ENCODE measurements around the gene CTU1. TPM values are rescaled to one million over a fixed set of nuclear protein-coding genes. Genes with fewer than 3 reads are reported as not detected.

CTU1 gene
- total RNA-seq, 1 experiment from 2014 or later, result 8.6 TPM

GRCh38 chr19:51089786-51090185 is 18.4 kb downstream of the CTU1 start:
- no peaks in the 10 kb centered on the region for H3K27me3 Mint-ChIP-seq (ENCODE audit: low read depth)
- ATAC-seq (no peak), DNase-seq (ENCODE audit: low spot score) (no peak)
- H3K36me3 Mint-ChIP-seq, result no peaks in the 10 kb centered on the region
- no peak overlapping the region for H3K27ac Mint-ChIP-seq
- CTCF ChIA-PET, result interaction anchor here (8.2 kb wide), 1 partner anchor 70 kb away, joined by 347 read pairs; the partner anchor contains the start of gene KLK10
- no peaks in the 10 kb centered on the region for H3K9me3 Mint-ChIP-seq
- H3K4me1 Mint-ChIP-seq, result peaks cover 30% of the 10 kb centered on the region
- POLR2A ChIA-PET, result no interaction called here
- no peak for TF ChIP-seq FOXK1 (CRISPR knock-in tag; IDR thresholded peaks at IDR 0.05)
- TF ChIP-seq TEAD1 (CRISPR knock-in tag; IDR thresholded peaks at IDR 0.05), result no peak
- no peak for TF ChIP-seq ZNF396 (CRISPR knock-in tag; IDR thresholded peaks at IDR 0.05; ENCODE audit: borderline replicate concordance)
- no peak for TF ChIP-seq E2F1 (CRISPR knock-in tag; IDR thresholded peaks at IDR 0.05)
- TF ChIP-seq ZNF317 (CRISPR knock-in tag; IDR thresholded peaks at IDR 0.05; ENCODE audit: borderline replicate concordance, low read depth), result no peak
- no peak for TF ChIP-seq ZNF671 (CRISPR knock-in tag; IDR thresholded peaks at IDR 0.05)
- TF ChIP-seq JAZF1 (CRISPR knock-in tag; IDR thresholded peaks at IDR 0.05), result no peak
- TF ChIP-seq CBFB (CRISPR knock-in tag; IDR thresholded peaks at IDR 0.05; ENCODE audit: low read depth), result no peak
- H3K4me3 Mint-ChIP-seq, result no peak overlapping the region

GRCh38 chr19:51086153-51086850 is 21.9 kb downstream of the CTU1 start:
- TF ChIP-seq USF2 (CRISPR knock-in tag; IDR thresholded peaks at IDR 0.05), result peak; percentile 60
- TF ChIP-seq ARID4B (CRISPR knock-in tag; IDR thresholded peaks at IDR 0.05; ENCODE audit: borderline replicate concordance), result no peak
- no peak for TF ChIP-seq JUN (CRISPR knock-in tag; IDR thresholded peaks at IDR 0.05)
- no peak for TF ChIP-seq RORB (CRISPR knock-in tag; IDR thresholded peaks at IDR 0.05)
- no peak for TF ChIP-seq NFATC4 (CRISPR knock-in tag; IDR thresholded peaks at IDR 0.05)
- DNase-seq (ENCODE audit: low spot score) (no peak), ATAC-seq (no peak)
- no peaks in the 10 kb centered on the region for H3K36me3 Mint-ChIP-seq
- H3K4me1 Mint-ChIP-seq, result peaks cover 20% of the 10 kb centered on the region
- POLR2A ChIA-PET, result interaction anchor here (1.2 kb wide), 1 partner anchor 65 kb away, joined by 4 read pairs; no protein-coding TSS in a partner anchor
- no peak overlapping the region for H3K4me3 Mint-ChIP-seq
- no peaks in the 10 kb centered on the region for H3K27me3 Mint-ChIP-seq (ENCODE audit: low read depth)
- no peaks in the 10 kb centered on the region for H3K9me3 Mint-ChIP-seq
- CTCF ChIA-PET, result interaction anchor here (0.8 to 2.5 kb wide), 9 partner anchors 8 to 165 kb away, joined by 3 to 19 read pairs (median 4); partner anchors contain the start of gene KLK13
- H3K27ac Mint-ChIP-seq, result 0 out of 2 replicates have a peak overlapping the region, but pooled peaks have one; percentile 63

DNA sequence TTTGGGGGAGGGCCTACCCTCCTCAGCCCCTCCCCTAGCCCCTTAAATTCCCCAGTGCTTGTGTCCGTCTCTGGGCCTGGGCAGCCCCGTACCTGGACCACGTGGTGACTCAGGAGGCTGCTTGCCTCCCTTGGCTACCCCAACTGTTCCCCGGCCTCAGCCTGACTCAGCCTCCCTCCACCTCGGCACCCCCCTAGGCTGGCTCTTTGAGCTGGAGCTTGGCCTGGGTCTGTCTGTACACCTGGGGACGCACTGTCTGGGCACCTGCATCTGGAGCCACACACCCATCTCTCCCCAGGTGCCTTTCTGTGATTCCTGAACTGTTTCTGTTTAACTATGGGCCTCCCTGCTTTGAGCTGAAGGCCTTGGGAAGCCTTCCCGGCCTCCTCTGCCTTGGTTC is 23.7 kb downstream of the CTU1 start:
- DNase-seq (ENCODE audit: low spot score) (no peak), ATAC-seq (no peak)
- H3K4me1 Mint-ChIP-seq, result peaks cover 20% of the 10 kb centered on the region
- no peak overlapping the region for H3K27ac Mint-ChIP-seq
- ChIA-PET POLR2A (no interaction called here), CTCF (interaction anchor here (0.6 to 1.1 kb wide), 3 partner anchors 10 to 63 kb away, joined by 3 to 6 read pairs (median 4); no protein-coding TSS in a partner anchor)
- no peaks in the 10 kb centered on the region for H3K9me3 Mint-ChIP-seq
- no peaks in the 10 kb centered on the region for H3K27me3 Mint-ChIP-seq (ENCODE audit: low read depth)
- no peak overlapping the region for H3K4me3 Mint-ChIP-seq
- H3K36me3 Mint-ChIP-seq, result no peaks in the 10 kb centered on the region
- TF ChIP-seq ESRRA (CRISPR knock-in tag; IDR thresholded peaks at IDR 0.05; ENCODE audit: borderline replicate concordance) (no peak), ELF4 (CRISPR knock-in tag; IDR thresholded peaks at IDR 0.05; ENCODE audit: low read depth) (no peak)
- TF ChIP-seq, protein P1, sequence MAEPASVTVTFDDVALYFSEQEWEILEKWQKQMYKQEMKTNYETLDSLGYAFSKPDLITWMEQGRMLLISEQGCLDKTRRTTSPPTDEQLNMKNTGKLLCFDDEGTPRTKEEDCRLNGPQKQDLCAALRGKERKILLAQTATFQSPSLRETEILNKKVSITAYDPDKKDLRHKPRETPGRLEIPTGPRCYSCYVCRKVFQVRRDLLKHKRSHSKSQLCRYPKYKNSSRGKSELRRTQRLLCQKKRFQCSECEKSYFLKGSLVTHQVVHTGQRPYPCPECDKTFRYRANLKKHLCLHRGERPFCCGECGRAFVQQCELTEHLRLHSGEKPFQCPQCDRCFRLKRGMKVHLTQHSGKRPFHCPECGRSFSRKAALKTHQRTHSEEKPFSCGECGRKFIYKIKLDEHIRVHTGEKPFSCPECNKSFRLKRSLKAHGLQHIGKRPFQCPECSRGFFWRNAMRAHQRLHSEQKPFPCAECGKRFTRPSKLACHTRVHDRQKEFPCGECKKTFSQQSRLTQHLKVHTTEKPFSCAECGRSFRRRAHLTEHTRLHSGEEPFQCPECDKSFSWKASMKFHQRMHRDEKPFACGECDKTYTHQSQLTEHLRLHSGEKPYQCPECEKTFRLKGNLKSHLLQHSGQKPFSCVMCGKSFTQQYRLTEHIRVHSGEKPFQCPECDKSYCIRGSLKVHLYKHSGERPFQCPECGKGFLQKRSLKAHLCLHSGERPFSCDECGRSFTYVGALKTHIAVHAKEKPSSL (CRISPR knock-in tag; conservative IDR thresholded peaks at IDR 0.05), result no peak

Measured in WTC11 (cell line).